HEK293T (cell line): ENCODE data around the gene ADH7.

Experiments used
- CTCF ChIA-PET: fragments of 350-600 bp; formaldehyde crosslinking; extraction: SDS; loops from one replicate; lab custom pipeline; 2021; ENCODE audit warnings: antibody characterized with exemption, inconsistent platforms; lab: Yijun Ruan, JAX
- POLR2A ChIA-PET: fragments of 350-600 bp; formaldehyde crosslinking; extraction: SDS; loops from one replicate; lab custom pipeline; 2020; ENCODE audit warnings: antibody characterized with exemption, inconsistent platforms; lab: Yijun Ruan, JAX
- DNase-seq: peaks from one replicate; pipeline ENCODE4 v3.0.0; 2012; ENCODE audit warnings: mixed read lengths; ENCODE audit errors: extremely low spot score
- ARNT ChIP-seq: fragments of 450-650 bp; IDR thresholded peaks from 2 replicates; pipeline ENCODE4 v1.6.1; 2017; ENCODE audit warnings: mild to moderate bottlenecking
- BHLHE40 ChIP-seq: fragments of 450-650 bp; IDR thresholded peaks from 2 replicates; pipeline ENCODE4 v1.6.1; 2016; ENCODE audit warnings: mild to moderate bottlenecking, moderate library complexity, borderline replicate concordance
- CTBP1 ChIP-seq: fragments of 450-650 bp; IDR thresholded peaks from 2 replicates; pipeline ENCODE4 v1.6.1; 2016; ENCODE audit warnings: borderline replicate concordance
- ELF4 ChIP-seq: fragments of 450-650 bp; IDR thresholded peaks from 2 replicates; pipeline ENCODE4 v1.6.1; 2017; ENCODE audit warnings: antibody characterized with exemption
- FOXA1 ChIP-seq: fragments of 450-650 bp; IDR thresholded peaks from 2 replicates; pipeline ENCODE4 v1.6.1; 2016; ENCODE audit warnings: mild to moderate bottlenecking
- FOXK2 ChIP-seq: fragments of 450-650 bp; IDR thresholded peaks from 2 replicates; pipeline ENCODE4 v1.6.1; 2016; ENCODE audit warnings: mild to moderate bottlenecking
- FOXM1 ChIP-seq: fragments of 450-650 bp; IDR thresholded peaks from 2 replicates; pipeline ENCODE4 v1.6.1; 2017; ENCODE audit warnings: mild to moderate bottlenecking, borderline replicate concordance
- HDGF ChIP-seq: fragments of 450-650 bp; IDR thresholded peaks from 2 replicates; pipeline ENCODE4 v1.6.1; 2017; ENCODE audit warnings: antibody characterized with exemption, borderline replicate concordance
- L3MBTL2 ChIP-seq: fragments of 450-650 bp; conservative IDR thresholded peaks from 2 replicates; pipeline ENCODE4 v1.6.1; 2016; ENCODE audit warnings: mild to moderate bottlenecking
- LEF1 ChIP-seq: fragments of 450-650 bp; IDR thresholded peaks from 2 replicates; pipeline ENCODE4 v1.6.1; 2017; ENCODE audit warnings: mild to moderate bottlenecking, borderline replicate concordance
- NFRKB ChIP-seq: fragments of 450-650 bp; IDR thresholded peaks from 2 replicates; pipeline ENCODE4 v1.6.1; 2016; ENCODE audit warnings: mild to moderate bottlenecking, moderate library complexity
- SP1 ChIP-seq: fragments of 450-650 bp; IDR thresholded peaks from 2 replicates; pipeline ENCODE4 v1.6.1; 2017
- SUZ12 ChIP-seq: fragments of 450-650 bp; IDR thresholded peaks from 2 replicates; pipeline ENCODE4 v1.6.1; 2016; ENCODE audit warnings: mild to moderate bottlenecking
- TARDBP ChIP-seq: fragments of 450-650 bp; IDR thresholded peaks from 2 replicates; pipeline ENCODE4 v1.6.1; 2016
- ZNF384 ChIP-seq: fragments of 450-650 bp; IDR thresholded peaks from 2 replicates; pipeline ENCODE4 v1.6.1; 2016
- TF ChIP-seq, protein P1 (sequence below): fragments of 450-650 bp; IDR thresholded peaks from 2 replicates; pipeline ENCODE4 v1.6.1; 2016

Gene ADH7

DNA sequence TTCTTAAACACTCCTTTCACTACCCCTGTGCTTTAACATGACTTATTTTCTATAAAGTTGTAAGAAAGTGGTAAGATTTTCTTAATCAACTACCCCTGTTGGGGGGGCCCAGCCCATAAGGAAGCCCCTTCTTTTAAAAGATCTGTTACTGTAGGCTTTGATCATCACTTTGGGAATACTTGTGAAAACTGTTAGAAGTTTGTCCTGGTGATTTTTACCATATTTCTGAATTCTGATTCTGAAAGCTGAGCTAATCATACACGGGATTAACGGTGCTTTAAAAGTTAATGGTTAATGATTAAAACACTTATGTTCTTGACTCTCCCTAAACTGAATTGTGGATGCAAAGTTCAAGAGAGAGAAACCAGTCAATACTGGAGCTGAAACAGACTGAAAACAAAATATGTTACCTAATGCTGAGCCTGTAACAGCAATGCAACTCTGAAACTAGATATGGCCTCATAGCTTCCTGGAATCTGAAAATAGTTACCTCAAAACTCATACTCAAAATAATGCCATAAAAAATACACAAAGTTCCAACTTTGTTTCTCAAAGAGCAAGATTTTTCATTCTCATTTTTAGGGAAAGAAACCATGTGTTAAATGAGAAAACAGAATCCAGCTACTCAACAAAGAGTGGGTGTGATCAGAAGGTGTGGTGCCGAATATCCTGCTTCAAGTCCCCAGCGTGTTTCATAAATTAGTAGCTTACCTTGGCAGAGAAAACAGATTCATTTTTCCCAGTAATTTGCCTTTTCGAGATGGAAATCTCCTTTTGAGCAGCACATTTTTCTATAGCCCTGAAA lies 31.6 kb downstream of the ADH7 start:
- TF ChIP-seq, protein P1, sequence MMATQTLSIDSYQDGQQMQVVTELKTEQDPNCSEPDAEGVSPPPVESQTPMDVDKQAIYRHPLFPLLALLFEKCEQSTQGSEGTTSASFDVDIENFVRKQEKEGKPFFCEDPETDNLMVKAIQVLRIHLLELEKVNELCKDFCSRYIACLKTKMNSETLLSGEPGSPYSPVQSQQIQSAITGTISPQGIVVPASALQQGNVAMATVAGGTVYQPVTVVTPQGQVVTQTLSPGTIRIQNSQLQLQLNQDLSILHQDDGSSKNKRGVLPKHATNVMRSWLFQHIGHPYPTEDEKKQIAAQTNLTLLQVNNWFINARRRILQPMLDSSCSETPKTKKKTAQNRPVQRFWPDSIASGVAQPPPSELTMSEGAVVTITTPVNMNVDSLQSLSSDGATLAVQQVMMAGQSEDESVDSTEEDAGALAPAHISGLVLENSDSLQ = no peak
- TF ChIP-seq FOXM1 (no peak), FOXA1 (no peak), SUZ12 (no peak), TARDBP (no peak), NFRKB (no peak), SP1 (no peak), BHLHE40 (no peak), LEF1 (no peak), ZNF384 (no peak), ELF4 (no peak), L3MBTL2 (no peak), FOXK2 (no peak), ARNT (no peak)
- ChIA-PET CTCF (no interaction called here), POLR2A (no interaction called here)
- no peak for DNase-seq

DNA sequence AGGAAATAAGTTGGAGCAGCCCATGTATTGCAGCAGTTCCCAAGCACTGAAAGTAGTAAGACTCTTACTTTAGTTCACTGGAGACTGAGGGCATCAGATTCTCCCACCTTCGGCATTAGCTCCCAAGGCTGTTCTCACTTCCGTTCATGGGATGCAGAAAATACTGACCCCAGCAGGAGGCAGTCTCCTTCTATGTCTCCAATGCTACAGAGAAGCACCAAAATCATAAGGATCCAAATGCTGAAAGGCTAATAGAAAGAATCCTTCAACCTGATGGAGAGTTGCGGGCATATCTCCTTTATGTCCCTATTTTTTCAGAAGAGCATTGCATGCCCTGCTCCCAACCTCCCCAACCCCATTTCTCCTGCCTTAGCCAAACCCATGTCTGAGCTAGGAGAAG lies 32.4 kb downstream of the ADH7 start:
- TF ChIP-seq SP1 (no peak), BHLHE40 (no peak), LEF1 (no peak), HDGF (no peak), SUZ12 (no peak), TARDBP (no peak), NFRKB (no peak), L3MBTL2 (no peak), CTBP1 (no peak), FOXA1 (no peak), ARNT (no peak), FOXK2 (no peak), ELF4 (no peak), ZNF384 (no peak), FOXM1 (no peak)
- TF ChIP-seq, protein P1 = no peak
- CTCF ChIA-PET = no interaction called here
- no peak for DNase-seq
- POLR2A ChIA-PET = no interaction called here

DNA sequence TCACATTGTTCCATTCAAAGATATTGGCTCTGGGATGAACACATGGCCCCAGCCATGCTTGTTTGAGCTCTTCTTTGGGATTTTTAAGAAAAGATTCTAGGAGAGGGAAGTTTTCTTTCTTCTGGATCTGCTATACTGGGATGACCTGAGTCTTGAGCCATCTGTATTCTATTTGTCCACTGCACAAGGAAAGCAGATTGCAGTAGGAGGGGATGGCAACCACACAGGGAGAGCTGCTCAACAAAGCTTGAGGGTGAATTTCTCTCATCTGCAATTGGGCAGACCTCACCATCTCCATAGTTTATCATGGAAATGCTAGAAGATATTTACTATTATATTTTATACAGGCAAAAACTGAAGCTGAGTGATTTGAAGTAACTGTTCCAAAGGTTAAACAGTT lies 34.3 kb downstream of the ADH7 start:
- no peak for DNase-seq
- no peak for TF ChIP-seq FOXA1
- no peak for TF ChIP-seq FOXK2
- TF ChIP-seq SUZ12 = no peak
- no peak for TF ChIP-seq L3MBTL2
- TF ChIP-seq FOXM1 = no peak
- no peak for TF ChIP-seq HDGF
- TF ChIP-seq TARDBP = no peak
- CTCF ChIA-PET = no interaction called here
- POLR2A ChIA-PET = no interaction called here

DNA sequence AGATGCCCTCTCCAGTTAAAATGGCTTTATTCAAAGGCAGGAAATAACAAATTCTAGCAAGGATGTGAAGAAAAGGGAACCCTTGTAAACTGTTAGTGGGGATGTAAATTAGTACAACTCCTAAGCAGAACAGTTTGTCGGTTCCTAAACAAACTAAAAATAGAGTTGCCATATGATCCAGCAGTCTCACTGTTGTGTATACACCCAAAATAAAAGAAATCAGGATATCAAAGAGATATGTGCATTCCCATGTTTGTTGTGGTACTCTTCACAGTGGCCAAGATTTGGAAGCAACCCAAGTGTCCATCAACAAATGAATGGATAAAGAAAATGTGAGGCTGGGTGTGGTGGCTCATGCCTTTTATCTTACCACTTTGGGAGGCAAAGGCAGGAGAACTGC lies 36.1 kb downstream of the ADH7 start:
- ChIA-PET CTCF (interaction anchor here (0.6 kb wide), 1 partner anchor 467 kb away, joined by 4 read pairs; no protein-coding TSS in a partner anchor), POLR2A (no interaction called here)
- TF ChIP-seq ZNF384 (no peak), FOXK2 (no peak), SP1 (no peak), TARDBP (no peak), ARNT (no peak), HDGF (no peak), SUZ12 (no peak), ELF4 (no peak), L3MBTL2 (no peak), FOXA1 (no peak), FOXM1 (no peak), NFRKB (no peak)
- TF ChIP-seq, protein P1 = no peak
- DNase-seq = no peak

DNA sequence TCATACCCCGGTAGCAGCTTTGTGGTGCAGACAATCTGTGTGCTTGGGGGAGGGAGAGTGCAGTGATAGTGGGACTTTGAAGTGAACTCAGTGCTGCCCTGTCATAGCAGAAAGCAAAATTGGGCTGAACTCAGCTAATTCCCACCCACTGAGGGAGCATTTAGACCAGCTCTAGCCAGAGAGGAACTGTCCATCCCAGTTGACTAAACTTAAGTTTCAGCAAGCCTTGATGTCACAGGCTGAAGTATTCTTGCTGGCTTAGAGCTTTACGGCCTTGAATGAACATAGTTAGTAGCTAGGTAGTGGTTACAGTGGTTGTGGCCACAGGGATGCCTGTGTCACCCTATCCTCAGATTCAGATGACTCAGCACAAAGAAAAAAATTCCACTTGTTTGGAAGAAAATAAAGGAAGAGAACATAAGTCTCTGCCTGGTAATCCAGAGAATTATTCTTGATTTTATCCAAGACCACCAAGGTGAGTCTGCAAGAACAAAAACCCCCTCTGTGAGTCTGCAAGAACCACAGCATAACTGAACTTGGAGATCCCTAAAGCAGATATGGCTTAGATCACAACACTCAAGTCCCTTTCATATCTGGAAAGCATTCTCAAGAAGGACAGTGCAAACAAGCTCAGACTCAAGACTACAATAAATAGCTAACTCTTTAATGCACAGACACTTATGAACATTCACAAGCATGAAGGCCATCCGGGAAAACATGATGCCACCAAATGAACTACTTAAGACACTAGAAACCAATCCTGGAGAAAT lies 39.4 kb downstream of the ADH7 start:
- POLR2A ChIA-PET = no interaction called here
- no peak for DNase-seq
- TF ChIP-seq SP1 (no peak), CTBP1 (no peak), L3MBTL2 (no peak), LEF1 (no peak), FOXK2 (no peak), NFRKB (no peak), ELF4 (no peak)
- TF ChIP-seq, protein P1 = no peak
- CTCF ChIA-PET = no interaction called here
